ENCODE results near the gene ST6GALNAC3.
"Not testable (repeated sequence)": the region's sequence is repeated elsewhere in the genome, so short reads cannot be mapped to it uniquely, and the experiment has no call there.

Gene ST6GALNAC3

DNA sequence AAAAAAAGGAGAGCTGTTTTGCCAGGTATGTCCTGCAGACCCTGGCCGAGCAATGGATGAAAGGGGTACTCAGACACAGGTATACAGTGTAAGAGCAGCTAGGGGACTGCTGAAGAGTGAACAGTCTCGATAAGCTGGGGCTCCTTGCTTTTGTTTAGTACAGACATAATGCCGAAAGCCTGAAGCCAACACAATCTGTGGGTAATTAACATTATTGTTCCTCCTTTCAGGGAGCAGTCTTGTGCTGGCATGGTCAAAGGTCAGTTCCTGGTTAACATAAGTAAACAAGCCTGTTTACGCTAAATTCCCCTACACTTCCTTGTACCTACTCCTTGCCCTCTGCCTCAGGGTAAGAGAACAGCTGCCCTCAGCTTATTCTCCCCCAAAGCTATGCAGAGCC lies 520.5 kb downstream of the ST6GALNAC3 start:
- DNase-seq, result no peak

DNA sequence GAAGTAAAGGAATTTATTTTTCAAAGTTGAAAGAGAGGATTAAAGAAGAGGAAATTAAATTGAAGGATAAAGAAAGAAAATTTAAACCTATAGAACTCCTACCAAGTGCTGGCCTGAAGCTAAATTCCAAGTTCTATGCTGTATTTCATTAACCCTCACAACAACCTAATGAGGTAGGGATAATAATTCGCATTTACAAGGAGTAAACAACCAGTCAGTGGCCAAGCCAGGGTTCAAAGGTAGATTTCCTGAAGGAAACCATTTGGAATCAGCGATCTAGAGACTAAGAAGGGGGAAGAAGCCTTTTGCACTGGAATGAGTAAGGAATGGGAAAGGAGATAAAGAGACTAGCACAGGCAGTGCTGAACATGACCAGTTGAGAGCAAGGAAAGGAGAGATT lies 526.9 kb downstream of the ST6GALNAC3 start:
- no peak for DNase-seq

DNA sequence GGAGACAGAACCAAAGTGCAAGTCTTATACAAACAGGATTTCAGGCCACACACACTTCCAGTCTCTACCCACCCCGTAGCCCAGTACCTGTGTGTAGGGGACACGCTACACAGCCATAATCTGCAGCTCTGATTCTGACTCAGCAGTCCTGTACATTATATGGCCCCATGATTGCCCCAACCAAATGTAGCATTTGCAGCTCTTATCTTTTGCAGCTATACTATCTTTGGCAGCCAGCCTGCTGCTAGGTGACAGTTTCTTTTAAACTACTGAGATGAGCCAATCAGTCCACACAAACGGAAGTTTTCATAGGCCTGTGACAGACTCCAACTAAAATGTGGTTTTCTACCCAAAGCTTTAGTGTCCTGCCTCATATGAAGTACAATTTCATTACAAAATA lies 533.2 kb downstream of the ST6GALNAC3 start:
- no peak for DNase-seq

DNA sequence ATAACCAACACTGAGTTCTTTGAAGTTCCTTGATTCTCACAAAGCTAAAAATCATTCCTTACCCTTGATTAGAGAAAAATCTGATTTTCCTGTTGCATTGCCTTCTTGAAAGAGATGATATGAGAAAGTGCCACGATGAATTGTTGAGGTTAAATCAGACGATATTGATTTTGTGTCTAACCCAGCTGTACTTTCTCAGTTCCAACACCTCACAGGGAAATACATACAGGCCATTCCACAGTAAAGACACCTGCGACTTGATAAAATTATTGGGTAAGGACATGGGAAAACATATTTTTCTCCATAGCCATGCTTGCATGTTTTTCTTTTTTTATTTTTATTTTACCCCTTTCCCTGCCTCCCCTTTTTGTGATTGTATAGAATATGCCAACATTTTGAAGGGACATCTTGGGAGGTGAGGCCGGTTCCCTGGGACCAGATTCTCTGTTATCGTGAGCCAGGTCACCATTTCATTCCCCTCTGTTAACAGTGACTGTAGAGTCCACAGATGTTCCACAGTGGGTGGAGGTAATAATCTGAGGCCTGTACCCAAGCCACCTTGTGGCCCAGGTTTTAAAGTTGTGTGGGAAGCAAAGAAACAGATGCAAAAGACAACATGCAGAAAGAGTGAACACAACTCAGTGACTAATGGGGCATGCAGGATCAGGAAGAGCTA lies 537.4 kb downstream of the ST6GALNAC3 start:
- no peak for DNase-seq

DNA sequence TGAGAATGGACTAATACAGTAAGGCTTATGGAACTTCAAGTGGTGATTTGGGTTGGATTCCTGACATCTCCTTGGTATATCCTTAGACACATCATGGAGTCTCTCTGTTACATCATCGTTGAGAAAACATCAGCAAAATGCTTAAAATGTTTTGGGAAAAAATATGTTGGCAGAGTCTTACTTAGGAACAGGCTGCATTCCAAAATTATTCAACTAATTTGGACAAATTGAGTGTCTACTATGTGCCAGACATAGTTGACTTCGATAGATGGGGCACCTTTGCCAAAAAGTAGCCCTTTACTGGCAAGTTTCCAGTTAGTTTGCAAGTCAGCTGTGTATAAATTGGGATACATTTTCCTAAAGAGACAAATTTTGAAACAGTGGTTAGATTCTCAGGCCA lies 539.3 kb downstream of the ST6GALNAC3 start:
- DNase-seq, result no peak

DNA sequence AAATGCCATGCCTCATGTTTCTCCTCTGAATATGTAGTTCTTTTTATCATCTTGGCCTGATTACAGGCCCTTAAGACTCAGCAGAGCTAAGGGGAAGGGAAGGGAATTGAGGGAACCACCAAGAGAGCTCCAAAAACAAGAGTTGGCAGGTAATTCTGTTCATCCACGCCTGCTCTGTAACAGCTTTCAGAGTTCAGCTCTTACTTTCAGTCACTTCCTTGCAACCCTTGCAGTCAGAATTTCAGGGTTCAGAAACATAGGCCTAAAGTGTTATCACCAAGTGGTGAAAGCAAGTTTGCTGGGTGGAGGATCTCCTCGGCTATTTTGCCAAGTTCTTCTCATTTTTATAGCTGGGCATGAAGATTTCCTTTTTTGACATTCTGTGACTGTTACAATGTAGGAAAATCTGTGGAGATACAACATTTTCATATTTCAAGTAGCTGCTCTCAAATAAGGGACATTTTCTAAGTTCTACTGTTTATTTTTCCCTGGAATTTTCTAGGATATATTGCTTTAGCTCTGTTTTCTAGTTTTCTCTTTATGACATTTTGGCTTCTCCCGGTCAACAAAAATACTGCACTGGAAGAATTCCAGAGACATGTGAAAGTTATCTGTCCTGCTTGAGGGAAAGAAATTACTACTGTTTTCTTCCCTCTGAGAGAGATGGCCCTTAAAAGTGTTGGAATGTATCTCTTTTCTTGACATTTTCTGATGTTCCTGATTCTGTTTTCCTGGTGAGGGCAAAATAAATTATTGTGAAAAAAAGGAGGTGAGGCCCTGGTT lies 540.9 kb downstream of the ST6GALNAC3 start:
- no peak for DNase-seq

DNA sequence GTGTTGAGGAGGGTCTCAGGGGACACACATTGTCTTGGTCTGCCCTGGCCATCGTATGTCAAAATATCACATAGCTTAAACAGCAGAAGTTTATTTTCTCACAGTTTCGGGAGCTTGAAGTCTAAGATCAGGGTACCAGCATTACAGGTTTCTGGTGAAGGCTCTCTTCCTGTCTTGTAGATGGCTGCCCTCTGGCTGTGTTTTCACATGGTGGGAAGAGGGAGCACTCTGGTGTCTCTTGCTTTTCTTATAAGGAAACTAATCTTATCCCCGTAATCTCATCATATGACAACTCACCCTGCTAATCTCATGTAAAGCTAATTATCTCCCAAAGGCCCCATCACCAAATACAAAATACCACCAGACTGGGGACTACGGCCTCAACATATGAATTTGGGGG lies 545.8 kb downstream of the ST6GALNAC3 start:
- no peak for DNase-seq

DNA sequence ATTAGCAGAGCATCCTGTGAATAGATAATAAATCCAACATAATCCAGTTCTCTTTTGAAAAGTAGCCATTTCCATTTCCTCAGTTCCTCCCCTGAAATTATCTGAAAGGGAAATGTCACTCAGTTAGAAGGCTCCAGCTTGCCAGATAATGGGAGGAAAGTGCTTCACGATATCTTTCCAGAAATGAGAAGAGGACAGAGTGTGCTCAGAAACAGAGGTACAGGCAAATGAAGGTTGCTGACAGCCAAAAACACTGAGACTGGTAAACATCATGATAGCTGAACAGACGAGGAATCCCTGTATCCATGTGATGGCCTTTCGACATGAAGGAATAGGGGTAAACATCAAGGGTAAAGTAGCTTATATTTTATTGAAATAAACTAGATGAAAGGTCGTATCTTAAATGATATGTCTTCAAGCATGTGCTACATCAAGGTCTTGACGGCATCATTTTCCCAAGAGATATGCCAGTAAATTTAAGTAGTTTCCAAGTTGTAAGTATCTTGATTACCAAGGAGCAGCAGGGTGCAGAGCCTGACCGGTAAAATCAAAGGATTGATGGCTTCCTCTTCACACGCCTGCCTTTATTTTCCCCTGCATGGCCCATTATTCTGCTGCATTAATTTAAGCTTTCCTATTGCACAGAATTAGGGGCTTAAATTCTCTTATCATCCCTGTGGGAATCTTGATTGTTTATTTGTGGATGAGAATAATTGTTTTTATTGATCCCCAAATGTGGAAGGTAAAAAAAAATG lies 548.4 kb downstream of the ST6GALNAC3 start:
- no peak for DNase-seq

DNA sequence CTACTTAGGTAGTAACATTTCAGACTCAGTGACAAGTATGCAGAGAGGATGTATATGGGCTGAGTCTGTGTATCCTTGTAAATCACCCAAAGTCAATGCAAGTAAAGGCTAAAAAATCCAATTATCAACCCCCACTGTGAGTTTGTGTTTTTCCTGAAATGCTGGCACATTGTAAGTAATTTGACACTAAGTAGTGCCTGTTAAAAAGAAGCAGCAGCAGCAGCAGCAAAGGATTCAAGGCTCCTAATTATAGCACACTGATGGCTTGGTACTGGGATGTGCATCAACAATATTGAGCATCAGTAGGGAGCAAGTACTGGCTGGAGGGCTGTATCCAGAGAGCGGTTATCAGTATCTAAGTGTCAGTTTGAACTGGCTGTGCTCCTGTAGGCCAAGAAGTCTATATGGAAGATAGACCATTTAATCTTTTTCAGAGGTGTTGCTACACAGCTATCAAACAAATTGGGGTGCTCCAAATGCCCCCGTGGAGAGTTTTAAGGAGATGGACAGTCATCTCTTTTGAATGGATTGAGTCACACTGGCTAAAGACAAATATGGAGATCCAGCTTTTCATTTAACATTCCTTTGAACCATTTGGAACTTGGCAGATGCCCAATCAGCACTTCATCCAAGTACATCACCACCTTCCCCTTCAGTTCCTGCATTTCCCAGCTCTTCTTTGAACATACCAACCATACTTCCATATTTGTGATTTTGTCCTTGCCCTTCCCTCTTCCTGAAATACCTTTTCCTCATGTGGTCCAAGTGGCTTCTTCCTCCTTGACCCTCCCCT lies 551.5 kb downstream of the ST6GALNAC3 start:
- DNase-seq, result no peak

DNA sequence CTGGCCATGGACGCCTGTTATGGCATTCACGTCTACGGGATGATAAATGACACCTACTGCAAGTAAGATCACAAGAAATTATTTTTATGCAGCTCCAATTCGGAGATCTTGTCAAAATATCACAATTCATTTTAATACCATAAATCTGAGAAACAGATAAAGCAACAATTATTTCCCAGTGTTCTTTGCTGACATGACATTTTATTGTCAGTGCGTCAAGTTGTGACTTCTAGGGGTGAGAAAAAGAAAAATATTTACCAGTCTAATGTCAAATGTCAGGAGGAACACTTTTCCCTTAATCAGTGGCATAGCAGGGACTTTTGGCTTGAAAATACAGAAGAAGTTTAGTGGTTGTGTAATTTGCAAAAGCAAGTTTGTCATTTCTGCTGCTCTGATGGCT lies 553.0 kb downstream of the ST6GALNAC3 start:
- DNase-seq, result no peak

DNA sequence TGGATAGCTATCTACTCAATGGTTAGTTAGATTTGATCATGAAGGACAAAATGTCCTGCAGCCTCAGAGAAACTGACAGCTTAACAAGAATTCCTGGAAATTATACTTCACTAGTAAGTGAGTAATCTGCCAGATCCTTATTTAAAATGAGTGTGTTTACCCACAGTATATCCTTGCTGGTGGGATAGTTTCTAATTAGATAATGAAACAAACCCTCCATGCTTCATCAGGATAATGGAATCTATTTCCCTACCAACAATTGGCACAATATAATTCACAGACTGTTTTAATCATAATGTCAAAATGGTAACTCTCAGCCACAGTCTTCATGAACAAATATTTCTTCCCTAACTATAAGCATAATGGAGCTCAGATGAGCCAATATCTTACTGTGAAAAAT lies 553.4 kb downstream of the ST6GALNAC3 start:
- no peak for DNase-seq

DNA sequence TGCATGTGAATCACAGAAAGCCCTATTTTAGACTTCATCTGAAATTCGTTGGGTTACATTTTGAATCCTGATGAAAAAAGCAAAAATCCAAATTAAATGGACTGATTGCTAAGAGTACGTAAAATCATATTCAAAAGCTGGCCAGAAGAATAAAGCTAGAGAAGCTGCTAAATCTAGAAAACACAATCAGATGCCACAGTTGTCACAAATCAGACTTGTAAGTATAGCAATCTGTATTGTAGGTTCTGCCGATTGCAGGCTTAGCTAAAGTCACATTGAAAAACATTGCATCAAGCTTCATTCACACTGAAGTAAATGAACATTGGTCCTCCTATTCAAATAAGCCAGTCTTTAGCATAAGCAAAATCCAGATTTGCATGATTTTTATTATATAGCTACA lies 557.6 kb downstream of the ST6GALNAC3 start:
- DNase-seq, result no peak

DNA sequence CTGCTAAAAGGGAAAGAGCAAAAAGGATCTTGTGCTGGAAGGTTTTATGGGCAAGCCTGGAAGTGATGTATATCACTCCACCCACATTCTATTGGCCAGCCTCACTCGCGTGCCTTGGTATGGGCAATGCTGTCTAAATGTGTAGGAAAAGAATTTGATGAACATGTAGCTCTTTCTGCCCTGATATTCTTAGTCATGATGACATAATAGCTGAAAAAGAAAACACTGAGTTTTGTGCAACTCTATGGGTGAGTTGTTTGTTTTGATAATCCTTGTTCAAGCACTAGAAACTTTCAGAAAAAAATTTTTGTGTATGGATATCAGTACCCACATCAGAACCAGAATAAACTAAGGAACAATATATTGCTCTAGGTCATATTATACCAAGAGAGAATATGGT lies 561.2 kb downstream of the ST6GALNAC3 start:
- DNase-seq, result no peak

DNA sequence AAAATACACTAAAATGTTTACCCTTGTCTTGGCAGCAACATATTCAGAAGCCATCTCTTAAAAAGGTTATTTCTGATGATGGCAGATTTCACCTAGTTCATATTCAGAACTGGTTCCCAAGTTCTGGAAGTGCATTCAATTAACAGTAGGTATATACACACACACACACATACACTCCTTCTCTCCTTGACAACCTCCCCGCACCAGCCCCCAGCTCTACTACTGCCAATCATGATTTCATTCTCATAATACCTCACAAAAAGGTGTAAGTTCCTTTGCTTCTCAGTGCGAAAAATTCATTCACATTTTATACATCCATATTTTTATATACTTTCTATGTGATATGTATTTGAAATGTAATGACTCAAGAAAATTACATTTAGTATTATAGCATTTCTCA lies 564.6 kb downstream of the ST6GALNAC3 start:
- DNase-seq, result no peak

DNA sequence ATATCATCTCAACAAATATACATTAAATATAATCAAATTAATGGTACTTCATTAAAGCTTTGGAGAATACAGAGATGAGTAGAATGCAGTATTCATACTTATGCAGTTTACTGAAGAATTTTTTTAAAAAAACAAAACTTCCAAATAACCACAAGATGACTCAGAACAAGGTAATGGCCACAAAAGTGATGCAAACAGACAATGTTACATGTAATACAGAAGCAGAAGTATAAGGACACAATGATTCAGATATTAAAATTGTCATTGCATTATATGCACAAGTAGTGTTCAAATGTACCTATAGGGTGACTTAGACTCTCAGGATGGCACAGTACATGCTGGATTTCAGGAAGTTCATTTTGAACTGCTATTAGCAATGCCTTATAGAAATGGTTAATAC lies 565.5 kb downstream of the ST6GALNAC3 start:
- DNase-seq, result no peak

DNA sequence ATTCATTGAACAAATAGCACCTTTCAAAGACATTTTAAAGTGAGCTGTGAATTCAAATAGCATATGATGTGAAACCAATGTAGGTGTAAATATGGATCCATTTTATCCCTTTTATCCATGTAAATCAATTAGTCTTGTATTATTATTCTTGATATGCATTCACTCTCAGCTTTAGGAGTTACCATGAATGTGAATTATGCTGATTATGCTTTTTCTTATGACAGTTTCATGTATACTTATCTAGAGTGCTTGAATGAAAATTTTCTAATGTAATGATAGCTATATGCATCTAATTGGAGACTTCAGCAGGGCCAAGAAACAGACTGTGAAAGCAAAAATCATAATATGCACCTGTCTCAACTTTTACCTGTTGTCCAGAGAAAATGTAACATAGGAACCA lies 566.2 kb downstream of the ST6GALNAC3 start:
- DNase-seq, result no peak

DNA sequence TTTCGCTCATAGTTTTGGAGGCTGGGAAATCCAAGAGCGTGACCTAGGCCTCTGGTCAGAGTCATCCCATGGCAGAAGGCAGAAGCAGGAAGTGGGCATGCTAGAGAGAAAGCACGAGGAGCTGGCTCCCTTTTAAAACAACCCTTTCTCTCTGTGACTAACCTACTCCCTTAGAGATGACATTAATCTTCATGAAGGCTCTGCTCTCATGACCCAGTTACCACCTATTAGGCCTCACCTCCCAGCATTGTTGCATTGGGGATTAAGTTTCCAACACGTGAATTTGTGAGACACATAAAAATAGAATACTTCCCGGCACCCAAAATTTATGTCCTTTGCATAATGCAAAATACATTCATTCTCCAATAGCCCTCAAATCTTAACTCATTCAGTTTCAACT lies 569.6 kb downstream of the ST6GALNAC3 start:
- DNase-seq, result no peak

DNA sequence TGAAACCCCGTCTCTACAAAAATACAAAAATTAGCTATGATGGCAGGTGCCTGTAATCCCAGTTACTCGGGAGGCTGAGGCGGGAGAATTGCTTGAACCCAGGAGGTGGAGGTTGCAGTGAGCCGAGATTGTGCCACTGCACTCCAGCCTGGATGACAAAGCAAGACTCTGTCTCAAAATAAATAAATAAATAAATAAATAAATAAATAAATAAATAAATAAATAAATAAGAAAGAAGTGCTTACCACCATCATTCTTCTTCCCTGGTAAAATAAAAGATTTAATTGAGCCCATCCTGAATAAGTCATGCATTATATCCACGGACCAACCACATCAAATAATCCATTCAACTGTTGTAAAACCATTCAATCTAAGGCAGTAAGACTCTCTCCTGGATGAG lies 578.3 kb downstream of the ST6GALNAC3 start:
- not testable (repeated sequence) for DNase-seq

DNA sequence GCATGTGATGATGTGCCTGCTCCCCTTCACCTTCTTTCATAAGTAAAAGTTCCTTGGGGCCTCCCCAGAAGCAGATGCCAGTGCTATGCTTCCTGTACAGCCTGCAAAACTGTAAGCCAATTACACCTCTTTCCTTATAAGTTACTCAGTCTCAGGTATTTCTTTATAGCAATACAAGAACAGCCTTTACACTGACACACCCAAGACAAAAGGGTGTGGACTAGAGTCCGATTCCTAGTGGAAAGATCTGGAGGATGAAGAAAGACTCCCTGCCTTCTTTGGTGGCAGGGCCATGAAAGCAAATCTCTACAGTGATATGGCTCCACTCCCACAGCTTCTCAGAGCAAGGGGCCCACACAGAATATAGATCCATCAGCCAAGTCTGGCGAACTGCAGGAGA lies 583.1 kb downstream of the ST6GALNAC3 start:
- no peak for DNase-seq

DNA sequence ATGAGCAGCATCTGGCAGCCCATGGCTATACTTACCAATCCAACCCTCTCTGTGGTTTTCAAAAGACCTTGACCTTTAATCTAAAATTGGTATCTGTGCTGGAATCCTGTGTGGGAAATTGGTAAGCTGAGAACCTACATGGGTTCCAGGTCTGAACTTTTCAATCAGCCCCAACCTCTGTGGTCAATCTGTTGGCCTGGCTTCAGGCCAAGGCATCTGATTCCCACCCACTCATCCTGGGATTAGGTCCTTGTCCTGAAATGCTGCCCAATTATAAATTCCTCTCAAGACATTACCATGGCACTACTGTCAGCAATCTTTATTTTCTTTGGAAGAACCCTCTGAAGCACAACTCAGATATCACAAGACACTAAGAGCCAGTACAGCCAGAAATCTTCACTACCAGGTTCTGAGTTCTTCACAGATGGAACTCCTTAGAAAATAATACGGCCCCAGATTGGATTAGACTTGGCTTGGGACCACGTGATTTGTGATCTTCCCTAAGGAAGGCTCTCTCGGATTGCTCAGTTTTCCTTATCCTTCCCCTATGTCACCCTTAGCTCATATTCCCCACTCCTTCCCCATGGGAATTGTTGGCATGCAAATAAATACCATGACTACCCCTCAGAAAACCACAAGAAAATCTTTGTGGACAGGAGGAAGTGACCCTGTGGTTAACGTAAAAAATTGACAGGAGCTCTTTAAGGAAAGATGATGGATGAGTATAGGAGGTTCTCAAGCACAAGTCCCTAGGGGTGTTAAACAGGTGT lies 584.8 kb downstream of the ST6GALNAC3 start:
- no peak for DNase-seq

DNA sequence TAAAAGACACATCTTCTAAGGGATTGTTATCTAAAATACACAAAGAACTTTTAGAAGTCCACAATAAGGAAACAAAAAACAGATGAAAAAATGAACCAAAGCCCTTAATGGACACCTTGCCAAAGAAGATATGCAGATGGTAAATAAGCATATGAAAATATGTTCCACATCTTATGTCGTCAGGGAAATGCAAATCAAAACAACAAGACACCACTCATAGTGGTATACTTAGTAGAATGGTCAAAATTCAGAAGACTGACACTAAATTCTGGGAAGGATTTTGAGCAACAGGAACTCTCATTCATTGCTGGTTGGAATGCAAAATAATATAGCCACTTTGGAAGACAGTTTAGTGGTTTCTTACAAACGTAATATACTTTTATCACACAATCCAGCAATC lies 587.0 kb downstream of the ST6GALNAC3 start:
- no peak for DNase-seq

DNA sequence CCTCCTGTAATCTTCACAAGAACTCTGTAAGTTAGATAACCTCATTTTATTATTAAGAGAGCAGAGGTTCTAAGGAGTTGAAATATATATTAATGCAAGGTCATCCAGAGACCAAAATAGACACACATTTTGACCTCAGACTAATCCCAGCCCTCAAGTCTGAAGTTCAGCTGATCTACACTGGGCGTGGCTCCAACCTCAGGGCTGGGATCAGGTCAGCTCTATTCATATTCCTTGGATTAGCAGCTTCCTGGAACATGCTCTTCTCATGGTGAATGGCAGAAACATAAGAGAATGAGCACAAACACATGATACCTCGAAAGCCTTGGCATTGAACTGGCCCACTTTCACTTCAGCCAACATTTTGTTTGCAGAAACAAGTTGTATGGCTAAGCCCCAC lies 592.0 kb downstream of the ST6GALNAC3 start:
- DNase-seq, result no peak
